Neuronal stem cell (in vitro differentiated cells): ENCODE measurements around the gene SAXO1.

Experiments used
- DNase-seq: peaks from one replicate; pipeline ENCODE4 v3.0.0-alpha.2; 2013; ENCODE audit warnings: low spot score
- H2AFZ ChIP-seq: one replicate; pipeline ENCODE4 v1.6.1; 2013; ENCODE audit warnings: mild to moderate bottlenecking, low read length, inconsistent platforms
- H2AK5ac ChIP-seq: 2 replicates; pipeline ENCODE4 v1.6.1; 2013; ENCODE audit warnings: low read depth, mild to moderate bottlenecking, inconsistent platforms, low read length, moderate library complexity, mixed read lengths
- H2BK120ac ChIP-seq: 2 replicates; pipeline ENCODE4 v1.6.1; 2013; ENCODE audit warnings: low read depth, mild to moderate bottlenecking, inconsistent platforms, low read length, moderate library complexity, mixed read lengths
- H2BK12ac ChIP-seq: one replicate; pipeline ENCODE4 v1.6.1; 2013; ENCODE audit warnings: low read length, inconsistent platforms
- H2BK15ac ChIP-seq: 2 replicates; pipeline ENCODE4 v1.6.1; 2013; ENCODE audit warnings: mild to moderate bottlenecking, low read length, inconsistent platforms, mixed read lengths
- H2BK5ac ChIP-seq: one replicate; pipeline ENCODE4 v1.6.1; 2013; ENCODE audit warnings: inconsistent platforms, mild to moderate bottlenecking, low read length, moderate library complexity
- H3K14ac ChIP-seq: one replicate; pipeline ENCODE4 v1.6.1; 2013; ENCODE audit warnings: low read length, inconsistent platforms
- H3K18ac ChIP-seq: 2 replicates; pipeline ENCODE4 v1.6.1; 2013; ENCODE audit warnings: low read length, inconsistent platforms
- H3K23ac ChIP-seq: 2 replicates; pipeline ENCODE4 v1.6.1; 2013; ENCODE audit warnings: low read depth, mild to moderate bottlenecking, mixed read lengths, low read length, inconsistent platforms; ENCODE audit not compliant: poor library complexity
- H3K27ac ChIP-seq: replicated peaks from 3 replicates; pipeline ENCODE4 v1.5.1; 2013; ENCODE audit warnings: low read length, inconsistent platforms
- H3K27me3 ChIP-seq, 3 experiments: 2 replicates each; pipeline ENCODE4 v1.6.1; 2013; ENCODE audit warnings: low read length in 3 of 3, mild to moderate bottlenecking in 2 of 3, inconsistent platforms in 1 of 3, low read depth in 1 of 3, mixed read lengths in 1 of 3, moderate library complexity in 1 of 3; ENCODE audit not compliant: control insufficient read depth in 3 of 3, insufficient read depth in 3 of 3
- H3K36me3 ChIP-seq, 2 donors: replicated peaks in 1 of 2; 2 replicates each; pipeline ENCODE4 v1.6.1; 2013; ENCODE audit warnings: low read length in 2 of 2; ENCODE audit not compliant: control insufficient read depth in 2 of 2, insufficient read depth in 2 of 2
- H3K4ac ChIP-seq: 2 replicates; pipeline ENCODE4 v1.6.1; 2013; ENCODE audit warnings: inconsistent platforms, mild to moderate bottlenecking, low read length, moderate library complexity
- H3K4me1 ChIP-seq, 2 donors: 1 replicate in 1 of 2; 2 replicates in 1 of 2; pipeline ENCODE4 v1.6.1; 2013; ENCODE audit warnings: low read length in 2 of 2, low read depth in 1 of 2; ENCODE audit not compliant: control insufficient read depth in 2 of 2, insufficient read depth in 1 of 2
- H3K4me2 ChIP-seq: one replicate; pipeline ENCODE4 v1.6.1; 2013; ENCODE audit warnings: mild to moderate bottlenecking, low read length, inconsistent platforms; ENCODE audit not compliant: insufficient read depth, poor library complexity, severe bottlenecking
- H3K4me3 ChIP-seq, 2 donors: 2 replicates each; pipeline ENCODE4 v1.5.1; 2013; ENCODE audit warnings: low read length in 2 of 2, mild to moderate bottlenecking in 2 of 2, inconsistent platforms in 1 of 2, moderate library complexity in 1 of 2
- H3K79me1 ChIP-seq: one replicate; pipeline ENCODE4 v1.6.1; 2013; ENCODE audit warnings: low read depth, mild to moderate bottlenecking, inconsistent platforms, low read length, moderate library complexity
- H3K9ac ChIP-seq: one replicate; pipeline ENCODE4 v1.6.1; 2013; ENCODE audit warnings: mild to moderate bottlenecking, low read depth, low read length, inconsistent platforms; ENCODE audit not compliant: poor library complexity
- H3K9me3 ChIP-seq, 2 donors: replicated peaks in 1 of 2; 2 replicates each; pipeline versions ENCODE3 to v1.6.1; 2013; ENCODE audit warnings: low read length in 2 of 2, mild to moderate bottlenecking in 2 of 2, inconsistent platforms in 1 of 2, low read depth in 1 of 2, mixed read lengths in 1 of 2, moderate library complexity in 1 of 2; ENCODE audit not compliant: control insufficient read depth in 2 of 2, insufficient read depth in 1 of 2
- H4K8ac ChIP-seq: one replicate; pipeline ENCODE4 v1.6.1; 2013; ENCODE audit warnings: low read depth, mild to moderate bottlenecking, inconsistent platforms, low read length, moderate library complexity
- H4K91ac ChIP-seq: one replicate; pipeline ENCODE4 v1.6.1; 2013; ENCODE audit warnings: low read length, low read depth, mild to moderate bottlenecking, inconsistent platforms; ENCODE audit not compliant: poor library complexity
- WGBS, 2 donors: extraction: QIAGEN DNeasy Blood & Tissue Kit; methylation state at CpG; one replicate each; pipeline ENCODE4 v1.1.7; 2013; ENCODE audit warnings: missing lambda C conversion rate in 2 of 2, mixed read lengths in 1 of 2; ENCODE audit not compliant: insufficient read length in 2 of 2, insufficient replicate concordance in 1 of 2; ENCODE audit errors: extremely low coverage in 2 of 2; 5-methylcytosine and 5-hydroxymethylcytosine counted together

The SAXO1 gene

DNA sequence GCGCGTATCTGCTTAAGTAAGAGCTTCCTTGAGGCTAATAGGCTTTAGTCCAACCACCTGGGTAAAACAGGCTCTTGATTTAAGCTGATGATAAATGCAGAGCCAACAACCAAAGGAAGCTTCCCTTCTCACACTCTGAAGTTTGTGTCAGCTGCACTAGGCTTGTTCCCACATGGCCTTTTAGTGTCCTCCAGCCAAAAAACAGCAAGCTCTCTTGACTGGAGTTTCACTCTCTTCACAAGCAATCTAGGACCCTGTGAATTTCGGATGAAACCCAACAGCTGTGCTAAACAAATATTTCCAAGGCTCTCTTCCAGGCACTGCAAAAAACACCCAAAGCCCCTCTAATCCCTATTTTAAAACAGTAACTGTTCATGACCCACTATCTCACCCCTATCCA lies 63.9 kb downstream of the SAXO1 start:
- no peak overlapping the region for H3K27ac ChIP-seq
- no peak overlapping the region for H3K14ac ChIP-seq
- no peak overlapping the region for H2AK5ac ChIP-seq
- H4K91ac ChIP-seq: no peak overlapping the region
- no peaks in the 10 kb centered on the region for H3K79me1 ChIP-seq
- no peaks in the 10 kb centered on the region for H3K36me3 ChIP-seq
- no peak overlapping the region for H3K4me3 ChIP-seq
- no CpG with 5 or more reads among the region's 3 CpGs for WGBS, 2 donors
- H2BK15ac ChIP-seq: no peak overlapping the region
- H2AFZ ChIP-seq: no peak overlapping the region
- H3K9me3 ChIP-seq: peaks cover 0 to 2% of the 10 kb centered on the region in 2 donors
- no peaks in the 10 kb centered on the region for H3K4me1 ChIP-seq
- H2BK5ac ChIP-seq: no peak overlapping the region
- H3K18ac ChIP-seq: no peak overlapping the region
- H4K8ac ChIP-seq: no peak overlapping the region
- no peak overlapping the region for H3K4ac ChIP-seq
- no peak overlapping the region for H3K9ac ChIP-seq
- no peak overlapping the region for H2BK120ac ChIP-seq
- no peak for DNase-seq
- no peaks in the 10 kb centered on the region for H3K27me3 ChIP-seq
- H3K23ac ChIP-seq: no peak overlapping the region
- H2BK12ac ChIP-seq: no peak overlapping the region
- H3K4me2 ChIP-seq: no peak overlapping the region

DNA sequence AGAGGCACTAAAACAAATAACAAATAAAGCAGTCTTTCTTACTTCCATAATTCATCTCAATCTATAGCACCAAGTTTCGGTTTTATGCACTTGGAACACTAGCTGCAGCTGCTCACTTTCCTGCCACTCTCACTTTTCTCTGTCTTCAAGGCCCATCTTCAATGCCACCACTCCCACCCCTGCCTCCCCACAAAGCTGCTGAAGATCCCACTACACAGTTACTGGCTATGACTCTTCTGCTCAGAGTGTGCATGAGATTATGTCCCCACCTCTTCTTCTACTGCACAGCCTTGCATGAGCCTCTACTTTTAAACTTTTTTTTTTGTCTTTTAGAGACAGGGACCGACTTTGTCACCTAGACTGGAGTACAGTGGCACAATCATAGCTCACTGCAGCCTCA lies 77.4 kb downstream of the SAXO1 start:
- no peak overlapping the region for H2AFZ ChIP-seq

DNA sequence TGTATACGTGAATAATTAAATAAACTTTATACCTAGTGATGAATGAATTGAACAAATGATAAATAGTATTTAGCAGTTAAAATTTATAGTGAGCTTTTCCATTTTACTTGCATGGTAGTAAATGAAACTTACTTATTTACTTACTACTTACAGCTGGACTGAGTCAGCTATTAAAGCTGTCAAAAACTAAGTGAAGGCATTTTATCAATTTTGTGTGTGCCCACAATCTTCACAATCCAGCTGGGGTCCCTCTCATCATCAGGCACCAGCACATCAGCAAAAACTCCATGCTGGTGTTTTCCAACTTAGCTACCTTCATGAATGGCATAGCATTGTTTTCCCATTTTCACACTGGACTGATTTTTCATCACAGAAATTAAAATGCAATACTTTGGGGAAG lies 81.1 kb downstream of the SAXO1 start:
- no peaks in the 10 kb centered on the region for H3K9me3 ChIP-seq
- no peak overlapping the region for H4K8ac ChIP-seq
- no peaks in the 10 kb centered on the region for H3K4me1 ChIP-seq
- no peak for DNase-seq
- no peak overlapping the region for H3K23ac ChIP-seq
- H2BK5ac ChIP-seq: no peak overlapping the region
- H3K79me1 ChIP-seq: no peaks in the 10 kb centered on the region
- H3K4ac ChIP-seq: no peak overlapping the region
- no peak overlapping the region for H2BK15ac ChIP-seq
- peaks cover 0 to 3% (median 0%) of the 10 kb centered on the region in 3 experiments for H3K27me3 ChIP-seq
- H3K18ac ChIP-seq: no peak overlapping the region
- no peak overlapping the region for H3K27ac ChIP-seq
- no peak overlapping the region for H3K9ac ChIP-seq
- H2AK5ac ChIP-seq: no peak overlapping the region
- no peak overlapping the region for H2AFZ ChIP-seq
- H3K14ac ChIP-seq: no peak overlapping the region
- no peak overlapping the region for H2BK120ac ChIP-seq
- H3K36me3 ChIP-seq: no peaks in the 10 kb centered on the region
- no peak overlapping the region for H2BK12ac ChIP-seq
- no peak overlapping the region for H3K4me2 ChIP-seq
- H3K4me3 ChIP-seq: no peak overlapping the region
- no peak overlapping the region for H4K91ac ChIP-seq
- WGBS, 2 donors: no CpG with 5 or more reads among the region's 1 CpG

More for the DNA sequence above, 77.4 kb downstream of the SAXO1 start:
- Histone ChIP-seq H3K27ac (no peak overlapping the region), H3K4ac (no peak overlapping the region), H3K14ac (no peak overlapping the region), H3K4me2 (no peak overlapping the region), H3K23ac (no peak overlapping the region), H3K4me3 (no peak overlapping the region), H3K18ac (no peak overlapping the region), H2BK12ac (no peak overlapping the region), H4K91ac (no peak overlapping the region), H3K9ac (no peak overlapping the region), H4K8ac (no peak overlapping the region), H3K9me3 (no peaks in the 10 kb centered on the region), H2AK5ac (no peak overlapping the region), H2BK5ac (no peak overlapping the region), H3K27me3 (peaks cover 0 to 4% (median 0%) of the 10 kb centered on the region in 3 experiments), H2BK15ac (no peak overlapping the region), H3K79me1 (no peaks in the 10 kb centered on the region), H3K4me1 (no peaks in the 10 kb centered on the region), H2BK120ac (no peak overlapping the region), H3K36me3 (no peaks in the 10 kb centered on the region)
- WGBS, 2 donors: no CpG with 5 or more reads among the region's 2 CpGs
- DNase-seq: no peak

DNA sequence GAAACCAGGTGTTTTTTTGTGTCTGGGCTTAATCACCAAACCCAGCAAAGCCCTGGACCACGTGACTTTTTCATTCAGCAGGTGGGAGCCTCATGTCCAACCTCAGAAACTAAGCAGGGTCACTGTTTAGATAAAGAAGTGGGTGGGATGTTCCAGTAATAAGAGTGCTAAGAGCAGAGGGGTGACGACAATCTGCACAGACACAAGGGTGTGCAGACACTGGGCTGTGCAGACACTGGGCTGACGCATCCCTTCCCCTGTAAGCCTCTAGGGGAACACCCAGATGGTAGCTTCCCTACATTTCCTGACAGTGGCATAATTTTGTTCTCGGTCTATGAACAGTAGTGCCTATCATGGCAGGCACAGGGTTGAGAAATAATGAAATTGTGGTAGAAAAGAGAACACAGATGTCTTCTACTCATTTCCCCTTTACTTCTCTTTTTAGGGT lies 85.1 kb downstream of the SAXO1 start:
- Histone ChIP-seq H3K4me1 (no peaks in the 10 kb centered on the region), H3K9ac (no peak overlapping the region), H3K27ac (no peak overlapping the region), H3K23ac (no peak overlapping the region), H3K4ac (no peak overlapping the region), H3K4me2 (no peak overlapping the region), H3K4me3 (no peak overlapping the region), H2BK12ac (no peak overlapping the region), H2BK15ac (no peak overlapping the region), H3K27me3 (peaks cover 0 to 3% (median 0%) of the 10 kb centered on the region in 3 experiments), H3K14ac (no peak overlapping the region), H2BK120ac (no peak overlapping the region), H3K79me1 (no peaks in the 10 kb centered on the region), H3K36me3 (no peaks in the 10 kb centered on the region), H2BK5ac (no peak overlapping the region), H2AFZ (no peak overlapping the region), H2AK5ac (no peak overlapping the region), H3K9me3 (no peaks in the 10 kb centered on the region), H3K18ac (no peak overlapping the region), H4K8ac (no peak overlapping the region), H4K91ac (no peak overlapping the region)
- WGBS, 2 donors: no CpG with 5 or more reads among the region's 4 CpGs
- DNase-seq: no peak
